MCF 10A (cell line): ENCODE data around the gene HSFX2. TPM values are rescaled to one million over a fixed set of nuclear protein-coding genes. Genes with fewer than 3 reads are reported as not detected.
"Not testable (repeated sequence)": the region's sequence is repeated elsewhere in the genome, so short reads cannot be mapped to it uniquely, and the experiment has no call there.

ENCODE experiments used
- BruUV-seq: library from RNA; stranded (reverse); fragments of 400-500 nt; replicated peaks from 2 replicates; lab custom pipeline; 2021; lab: Mats Ljungman, UMichigan
- CTCF ChIA-PET: fragments of 300-600 bp; sonication (Branson Sonifier 250); formaldehyde crosslinking; extraction: SDS; loops from one replicate; lab custom pipeline; 2021; ENCODE audit warnings: antibody characterized with exemption, inconsistent platforms; lab: Yijun Ruan, JAX
- POLR2A ChIA-PET: fragments of 300-600, 350-650 bp; sonication (Branson Sonifier 250); formaldehyde crosslinking; extraction: SDS; loops from one replicate; lab custom pipeline; 2020; ENCODE audit warnings: antibody characterized with exemption, inconsistent platforms; lab: Yijun Ruan, JAX
- DNase-seq: peaks from one replicate; pipeline ENCODE4 v3.0.0-alpha.2; 2018; ENCODE audit not compliant: unreplicated experiment
- H3K27ac Mint-ChIP-seq: one replicate; pipeline ENCODE4 v1.8.0; 2022; ENCODE audit warnings: mild to moderate bottlenecking, low read depth, mixed read lengths; ENCODE audit not compliant: unreplicated experiment
- H3K27me3 Mint-ChIP-seq: one replicate; pipeline ENCODE4 v1.8.0; 2022; ENCODE audit warnings: mixed read lengths; ENCODE audit not compliant: insufficient read depth, unreplicated experiment
- H3K36me3 Mint-ChIP-seq: one replicate; pipeline ENCODE4 v1.8.0; 2022; ENCODE audit warnings: mild to moderate bottlenecking, moderate library complexity, mixed read lengths; ENCODE audit not compliant: insufficient read depth, unreplicated experiment
- H3K4me1 Mint-ChIP-seq: one replicate; pipeline ENCODE4 v1.8.0; 2022; ENCODE audit warnings: mixed read lengths; ENCODE audit not compliant: insufficient read depth, unreplicated experiment
- H3K4me3 Mint-ChIP-seq: one replicate; pipeline ENCODE4 v1.8.0; 2022; ENCODE audit warnings: mild to moderate bottlenecking, moderate library complexity, mixed read lengths; ENCODE audit not compliant: unreplicated experiment
- H3K9me3 Mint-ChIP-seq: one replicate; pipeline ENCODE4 v1.8.0; 2022; ENCODE audit warnings: mixed read lengths; ENCODE audit not compliant: unreplicated experiment
- CTCF ChIP-seq: fragments of 200-600 bp; IDR thresholded peaks from one replicate; pipeline ENCODE4 v1.8.0; 2022; ENCODE audit warnings: antibody characterized with exemption, mild to moderate bottlenecking; ENCODE audit not compliant: unreplicated experiment
- intact Hi-C: fragments of 100-400 bp; cut with micrococcal nuclease; formaldehyde crosslinking; loops from 2 replicates; pipeline ENCODE4 v1.14.1; 2022
- total RNA-seq: library from RNA; stranded (reverse); gene quantifications from 2 replicates; pipeline ENCODE4 v1.2.3, GENCODE V29; 2022

The HSFX2 gene
- total RNA-seq, 1 experiment from 2014 or later, result 0.82 TPM

DNA sequence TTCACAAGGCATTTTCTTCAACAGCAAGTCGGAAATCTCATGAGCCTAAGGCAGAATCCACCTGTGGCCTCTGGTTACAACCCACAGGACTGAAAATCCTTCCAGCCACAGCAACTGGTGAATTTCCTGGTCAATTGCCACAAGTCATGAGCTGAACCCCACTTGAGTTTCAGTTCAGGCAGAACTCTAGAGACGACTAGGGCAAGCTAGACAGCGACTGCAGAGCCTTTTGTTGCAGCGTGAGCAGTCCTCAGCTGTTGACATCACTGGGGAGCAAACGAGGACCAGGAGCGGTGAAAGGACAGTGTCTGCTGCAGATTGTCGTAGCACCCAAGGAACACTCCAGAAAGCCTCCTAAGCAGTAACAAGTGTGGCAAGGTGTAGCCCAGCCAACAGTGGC, 829 bp upstream of the HSFX2 start:
- H3K9me3 Mint-ChIP-seq, BruUV-seq, H3K36me3 Mint-ChIP-seq, H3K4me1 Mint-ChIP-seq, POLR2A ChIA-PET, intact Hi-C loops, DNase-seq, CTCF ChIA-PET, H3K27ac Mint-ChIP-seq, H3K4me3 Mint-ChIP-seq, H3K27me3 Mint-ChIP-seq: not testable (repeated sequence)

DNA sequence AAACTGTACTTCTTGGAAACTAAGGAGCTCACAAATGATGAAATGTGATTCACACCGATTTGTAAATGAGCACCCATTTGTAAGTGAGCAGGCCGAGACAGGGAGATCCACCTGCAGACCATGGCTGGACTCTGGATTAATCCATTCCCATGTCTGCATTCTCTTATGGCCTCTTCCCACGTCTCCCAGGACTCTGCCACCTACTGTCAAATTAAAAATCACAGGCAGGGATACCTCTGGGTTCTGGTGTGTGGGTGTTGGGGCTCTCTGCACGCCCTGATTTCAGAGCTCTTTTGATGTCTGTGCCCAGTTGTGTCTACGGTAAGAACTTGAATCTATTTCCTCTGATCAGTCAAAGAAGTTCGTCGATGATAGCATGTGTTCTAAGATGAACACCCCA, 4.1 kb downstream of the HSFX2 start:
- H3K9me3 Mint-ChIP-seq, H3K4me3 Mint-ChIP-seq, H3K36me3 Mint-ChIP-seq, POLR2A ChIA-PET, intact Hi-C loops, H3K27ac Mint-ChIP-seq, H3K4me1 Mint-ChIP-seq, H3K27me3 Mint-ChIP-seq, CTCF ChIA-PET, BruUV-seq, DNase-seq: not testable (repeated sequence)

DNA sequence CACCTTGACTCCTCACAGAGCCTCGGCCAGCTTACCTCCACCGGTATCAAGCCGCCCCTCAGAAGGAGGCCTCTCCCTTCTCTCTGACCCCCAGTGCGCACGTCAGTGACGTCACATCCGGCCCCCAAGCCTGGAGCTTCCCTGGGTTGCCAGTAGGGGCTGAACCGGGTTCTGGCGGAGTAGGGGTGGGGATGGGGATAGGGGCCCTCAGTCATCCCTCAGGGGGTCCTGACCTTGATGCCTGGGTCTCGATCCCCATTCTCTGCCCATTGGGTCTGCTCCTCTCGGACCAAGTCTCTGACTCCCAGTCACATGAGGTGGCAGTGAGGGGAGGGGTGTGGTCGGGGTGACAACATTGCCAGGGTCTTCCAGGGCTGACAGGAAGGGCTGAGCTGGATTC, 7.8 kb downstream of the HSFX2 start, which contains the start of gene MAGEA9B:
Gene MAGEA9B (minus strand): TSS at position 101 of the 400 bp plus-strand sequence. CDS start 4,280 bp downstream, outside the sequence.
- H3K27me3 Mint-ChIP-seq, H3K27ac Mint-ChIP-seq, H3K4me3 Mint-ChIP-seq, CTCF ChIA-PET, H3K9me3 Mint-ChIP-seq, POLR2A ChIA-PET, intact Hi-C loops, BruUV-seq, H3K36me3 Mint-ChIP-seq, H3K4me1 Mint-ChIP-seq, DNase-seq: not testable (repeated sequence)

GRCh38 chrX:149585631-149586030, 9.5 kb downstream of the HSFX2 start:
- CTCF ChIA-PET, H3K9me3 Mint-ChIP-seq, H3K4me1 Mint-ChIP-seq, H3K27me3 Mint-ChIP-seq, H3K4me3 Mint-ChIP-seq, H3K36me3 Mint-ChIP-seq, DNase-seq, BruUV-seq, H3K27ac Mint-ChIP-seq, POLR2A ChIA-PET, intact Hi-C loops: not testable (repeated sequence)

- H3K4me3 Mint-ChIP-seq, intact Hi-C loops, H3K4me1 Mint-ChIP-seq, BruUV-seq, DNase-seq, H3K27me3 Mint-ChIP-seq, H3K9me3 Mint-ChIP-seq, H3K36me3 Mint-ChIP-seq, POLR2A ChIA-PET, CTCF ChIA-PET, H3K27ac Mint-ChIP-seq: not testable (repeated sequence)
These were observed 21.7 kb downstream of the HSFX2 start for GRCh38 chrX:149573456-149573855.

- no TSS peak for BruUV-seq
- no peak overlapping the region for H3K27ac Mint-ChIP-seq
These were observed 22.4 kb downstream of the HSFX2 start for GRCh38 chrX:149572743-149573142.

More at GRCh38 chrX:149572743-149573142, 22.4 kb downstream of the HSFX2 start:
- H3K9me3 Mint-ChIP-seq, result no peaks in the 10 kb centered on the region
- ChIA-PET CTCF (interaction anchor here (0.8 kb wide), 1 partner anchor 45 kb away, joined by 3 read pairs; no protein-coding TSS in a partner anchor), POLR2A (no interaction called here)
- H3K36me3 Mint-ChIP-seq, result no peaks in the 10 kb centered on the region
- intact Hi-C loops, result no loop called here
- no peak for TF ChIP-seq CTCF
- H3K4me3 Mint-ChIP-seq, result no peak overlapping the region
- DNase-seq, result no peak
- H3K4me1 Mint-ChIP-seq, result no peaks in the 10 kb centered on the region
- H3K27me3 Mint-ChIP-seq, result no peaks in the 10 kb centered on the region
